Fibroblast of lung (primary cell): ENCODE results near the gene SIPA1L3.

Experiments
- CTCF ChIP-seq, 2 donors: IDR thresholded peaks in 1 of 2; conservative IDR thresholded peaks in 1 of 2; 1 replicate in 1 of 2; 2 replicates in 1 of 2; pipeline ENCODE4 v1.5.1; 2011 to 2012; ENCODE audit warnings: low read length in 2 of 2, control low read depth in 1 of 2, inconsistent platforms in 1 of 2, low read depth in 1 of 2, mild to moderate bottlenecking in 1 of 2
- EZH2 ChIP-seq: IDR thresholded peaks from 2 replicates; pipeline ENCODE4 v1.5.1; 2012; ENCODE audit warnings: low read length, control low read depth, mild to moderate bottlenecking; ENCODE audit errors: missing control alignments

DNA sequence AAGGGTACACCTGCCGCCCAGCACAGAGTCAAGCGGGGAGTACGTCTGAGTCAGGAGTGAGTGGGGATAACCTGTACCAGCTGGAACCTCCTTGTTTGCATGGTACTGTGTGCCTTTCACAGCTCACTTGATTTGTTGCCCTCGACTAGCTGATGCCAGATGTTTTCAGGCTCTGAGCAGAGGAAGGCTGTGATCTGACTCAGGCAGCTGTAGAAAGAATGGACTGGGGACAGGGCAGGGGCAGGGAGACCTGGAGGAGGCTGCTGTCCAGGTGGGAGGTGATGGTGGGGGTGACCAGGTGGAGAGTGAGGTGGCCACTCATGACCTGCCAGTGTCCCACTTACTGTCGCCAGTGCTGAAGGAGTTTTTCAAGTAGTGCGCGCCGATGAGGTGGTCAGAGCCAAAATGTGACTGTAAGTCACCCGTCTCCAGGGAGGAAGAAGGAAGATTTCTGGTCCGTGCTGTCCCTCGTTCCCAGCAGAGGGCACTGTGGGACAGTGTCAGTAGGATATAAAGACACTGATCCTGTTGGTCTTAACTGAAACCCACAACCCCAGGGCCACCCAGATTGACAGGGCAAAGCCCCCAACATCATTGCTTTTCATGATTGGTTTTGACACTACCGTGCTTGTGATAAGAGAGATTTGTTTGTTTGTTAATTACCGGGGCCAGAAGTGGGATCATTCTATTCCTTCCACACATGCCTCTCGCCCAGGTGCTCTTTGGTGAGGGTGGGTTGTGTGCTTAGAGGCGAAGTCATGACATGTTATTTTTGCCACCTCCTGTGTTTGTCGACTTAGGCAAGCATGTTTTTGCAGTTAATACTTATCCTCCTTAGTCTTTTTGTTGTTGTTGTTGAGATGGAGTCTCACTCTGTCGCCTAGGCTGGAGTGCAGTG is 188.7 kb downstream of the SIPA1L3 start:
- TF ChIP-seq EZH2 = no peak
- peak; percentile 67 to 86 for TF ChIP-seq CTCF (conservative IDR thresholded peaks at IDR 0.05 in 1 of 2, IDR thresholded peaks at IDR 0.05 in 1 of 2; ENCODE audit: low read depth in 1 of 2, low read length in 2 of 2)
